ENCODE measurements around the gene MTHFD2.
"Not testable (repeated sequence)": the region's sequence is repeated elsewhere in the genome, so short reads cannot be mapped to it uniquely, and the experiment has no call there.

Gene MTHFD2

DNA sequence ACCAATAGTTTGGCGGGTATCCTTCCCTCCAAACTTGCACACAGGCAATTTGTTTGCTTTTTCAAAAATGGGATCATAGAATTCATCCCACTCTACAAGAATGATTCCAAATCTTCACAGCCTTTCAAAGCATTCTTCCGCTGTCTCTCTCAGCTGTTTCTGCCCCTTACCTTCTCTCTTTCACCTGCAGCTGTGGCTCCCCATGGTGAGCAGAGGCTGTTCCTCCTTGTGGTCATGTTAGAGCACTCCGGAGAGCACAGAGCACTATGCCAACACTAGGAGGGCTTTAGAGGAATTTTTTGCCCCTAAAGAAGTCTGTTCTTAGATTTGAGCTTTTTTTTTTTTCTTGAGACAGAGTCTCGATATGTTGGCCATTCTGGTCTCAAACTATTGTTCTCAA, 30.4 kb downstream of the MTHFD2 start:
- H3K4me2 ChIP-seq (ENCODE audit: low read length) = no peak overlapping the region
- no peaks in the 10 kb centered on the region for H4K20me1 ChIP-seq (ENCODE audit: insufficient read depth, low read length)
- no peak overlapping the region for H2AFZ ChIP-seq (ENCODE audit: low read length)
- no peak overlapping the region for H3K4me3 ChIP-seq (ENCODE audit: low read depth, low read length, poor library complexity, severe bottlenecking)
- H3K36me3 ChIP-seq (ENCODE audit: insufficient read depth, low read length) = no peaks in the 10 kb centered on the region
- H3F3A ChIP-seq (ENCODE audit: insufficient read depth, low read length) = no peaks in the 10 kb centered on the region
- H3K4me1 ChIP-seq (ENCODE audit: insufficient read depth, low read length, severe bottlenecking) = no peaks in the 10 kb centered on the region
- H3K9me2 ChIP-seq (ENCODE audit: low read depth, low read length) = no peaks in the 10 kb centered on the region
- H3K9me3 ChIP-seq (ENCODE audit: low read length) = no peaks in the 10 kb centered on the region
- H3K9ac ChIP-seq (ENCODE audit: low read length) = no peak overlapping the region
- H3K27me3 ChIP-seq (ENCODE audit: insufficient read depth, low read length) = peaks cover 12% of the 10 kb centered on the region; the same call in 1 of the 2 replicates
- H3K27ac ChIP-seq (ENCODE audit: low read depth, low read length, poor library complexity, severe bottlenecking) = no peak overlapping the region
- H3K79me2 ChIP-seq (ENCODE audit: insufficient read depth, low read length) = no peaks in the 10 kb centered on the region
- TF ChIP-seq, protein P1, sequence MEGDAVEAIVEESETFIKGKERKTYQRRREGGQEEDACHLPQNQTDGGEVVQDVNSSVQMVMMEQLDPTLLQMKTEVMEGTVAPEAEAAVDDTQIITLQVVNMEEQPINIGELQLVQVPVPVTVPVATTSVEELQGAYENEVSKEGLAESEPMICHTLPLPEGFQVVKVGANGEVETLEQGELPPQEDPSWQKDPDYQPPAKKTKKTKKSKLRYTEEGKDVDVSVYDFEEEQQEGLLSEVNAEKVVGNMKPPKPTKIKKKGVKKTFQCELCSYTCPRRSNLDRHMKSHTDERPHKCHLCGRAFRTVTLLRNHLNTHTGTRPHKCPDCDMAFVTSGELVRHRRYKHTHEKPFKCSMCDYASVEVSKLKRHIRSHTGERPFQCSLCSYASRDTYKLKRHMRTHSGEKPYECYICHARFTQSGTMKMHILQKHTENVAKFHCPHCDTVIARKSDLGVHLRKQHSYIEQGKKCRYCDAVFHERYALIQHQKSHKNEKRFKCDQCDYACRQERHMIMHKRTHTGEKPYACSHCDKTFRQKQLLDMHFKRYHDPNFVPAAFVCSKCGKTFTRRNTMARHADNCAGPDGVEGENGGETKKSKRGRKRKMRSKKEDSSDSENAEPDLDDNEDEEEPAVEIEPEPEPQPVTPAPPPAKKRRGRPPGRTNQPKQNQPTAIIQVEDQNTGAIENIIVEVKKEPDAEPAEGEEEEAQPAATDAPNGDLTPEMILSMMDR (IDR thresholded peaks at IDR 0.05; ENCODE audit: low read length) = no peak
- no peak for TF ChIP-seq EZH2 (IDR thresholded peaks at IDR 0.05; ENCODE audit: borderline replicate concordance, low read length)

- H3K4me3 ChIP-seq (ENCODE audit: low read depth, low read length, poor library complexity, severe bottlenecking); H4K20me1 ChIP-seq (ENCODE audit: insufficient read depth, low read length): not testable (repeated sequence)
Observed at GRCh38 chr2:74229865-74230264, 31.4 kb downstream of the MTHFD2 start.

DNA sequence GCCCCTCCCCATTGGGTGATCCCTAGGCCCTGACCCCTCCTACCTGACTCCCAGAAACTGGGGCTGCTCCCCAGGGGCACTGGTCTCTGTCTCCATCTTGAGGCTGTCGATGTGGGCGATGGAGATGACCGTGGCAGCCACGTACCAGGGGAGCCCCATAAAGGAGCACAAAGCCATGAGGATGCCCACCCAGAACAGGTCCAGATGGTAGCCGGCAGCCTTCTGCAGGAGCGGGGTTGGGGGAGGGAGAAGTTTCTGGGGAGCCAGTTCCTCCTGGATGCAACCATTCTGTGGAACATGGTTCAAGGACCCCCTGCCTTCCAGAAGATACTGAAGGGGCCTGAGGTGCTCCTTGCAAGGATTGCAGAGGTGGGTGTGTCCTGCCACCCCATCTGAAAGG, 34.0 kb downstream of the MTHFD2 start:
- Histone ChIP-seq H3F3A (ENCODE audit: insufficient read depth, low read length) (no peaks in the 10 kb centered on the region), H3K79me2 (ENCODE audit: insufficient read depth, low read length) (no peaks in the 10 kb centered on the region), H3K36me3 (ENCODE audit: insufficient read depth, low read length) (no peaks in the 10 kb centered on the region), H4K20me1 (ENCODE audit: insufficient read depth, low read length) (no peaks in the 10 kb centered on the region), H3K27me3 (ENCODE audit: insufficient read depth, low read length) (peaks cover 8% of the 10 kb centered on the region; the same call in 1 of the 2 replicates), H3K4me3 (ENCODE audit: low read depth, low read length, poor library complexity, severe bottlenecking) (no peak overlapping the region), H3K4me1 (ENCODE audit: insufficient read depth, low read length, severe bottlenecking) (no peaks in the 10 kb centered on the region), H3K9me2 (ENCODE audit: low read depth, low read length) (no peaks in the 10 kb centered on the region), H3K9me3 (ENCODE audit: low read length) (no peaks in the 10 kb centered on the region), H3K9ac (ENCODE audit: low read length) (no peak overlapping the region), H3K4me2 (ENCODE audit: low read length) (no peak overlapping the region), H2AFZ (ENCODE audit: low read length) (no peak overlapping the region), H3K27ac (ENCODE audit: low read depth, low read length, poor library complexity, severe bottlenecking) (no peak overlapping the region)
- no peak for TF ChIP-seq EZH2 (IDR thresholded peaks at IDR 0.05; ENCODE audit: borderline replicate concordance, low read length)
- TF ChIP-seq, protein P1 (IDR thresholded peaks at IDR 0.05; ENCODE audit: low read length) = no peak

More at GRCh38 chr2:74229865-74230264, 31.4 kb downstream of the MTHFD2 start:
- not testable (repeated sequence) for H3K36me3 ChIP-seq (ENCODE audit: insufficient read depth, low read length); H3K4me2 ChIP-seq (ENCODE audit: low read length); H3K9me3 ChIP-seq (ENCODE audit: low read length); H3K27ac ChIP-seq (ENCODE audit: low read depth, low read length, poor library complexity, severe bottlenecking); H3F3A ChIP-seq (ENCODE audit: insufficient read depth, low read length); H3K9ac ChIP-seq (ENCODE audit: low read length); H3K4me1 ChIP-seq (ENCODE audit: insufficient read depth, low read length, severe bottlenecking); H3K79me2 ChIP-seq (ENCODE audit: insufficient read depth, low read length); H2AFZ ChIP-seq (ENCODE audit: low read length); H3K9me2 ChIP-seq (ENCODE audit: low read depth, low read length)
- H3K27me3 ChIP-seq (ENCODE audit: insufficient read depth, low read length) = peaks cover 12% of the 10 kb centered on the region; the same call in 1 of the 2 replicates

- H3K79me2 ChIP-seq (ENCODE audit: insufficient read depth, low read length) = no peaks in the 10 kb centered on the region
- H3K4me3 ChIP-seq (ENCODE audit: low read depth, low read length, poor library complexity, severe bottlenecking) = no peak overlapping the region
- no peaks in the 10 kb centered on the region for H3K9me3 ChIP-seq (ENCODE audit: low read length)
- no peak overlapping the region for H3K27ac ChIP-seq (ENCODE audit: low read depth, low read length, poor library complexity, severe bottlenecking)
- H3K4me1 ChIP-seq (ENCODE audit: insufficient read depth, low read length, severe bottlenecking) = no peaks in the 10 kb centered on the region
- no peak overlapping the region for H3K4me2 ChIP-seq (ENCODE audit: low read length)
- no peak for TF ChIP-seq EZH2 (IDR thresholded peaks at IDR 0.05; ENCODE audit: borderline replicate concordance, low read length)
- TF ChIP-seq, protein P1 (IDR thresholded peaks at IDR 0.05; ENCODE audit: low read length) = no peak
- H4K20me1 ChIP-seq (ENCODE audit: insufficient read depth, low read length) = no peaks in the 10 kb centered on the region
- H2AFZ ChIP-seq (ENCODE audit: low read length) = no peak overlapping the region
- peaks cover 8% of the 10 kb centered on the region; the same call in 1 of the 2 replicates for H3K27me3 ChIP-seq (ENCODE audit: insufficient read depth, low read length)
- no peak overlapping the region for H3K9ac ChIP-seq (ENCODE audit: low read length)
- H3F3A ChIP-seq (ENCODE audit: insufficient read depth, low read length) = no peaks in the 10 kb centered on the region
- H3K36me3 ChIP-seq (ENCODE audit: insufficient read depth, low read length) = no peaks in the 10 kb centered on the region
- H3K9me2 ChIP-seq (ENCODE audit: low read depth, low read length) = no peaks in the 10 kb centered on the region
Observed at GRCh38 chr2:74233648-74234047, 35.2 kb downstream of the MTHFD2 start.
